HL-60/S4 (cell line): ENCODE measurements around the gene ABCC2.
"Not testable (repeated sequence)": the region's sequence is repeated elsewhere in the genome, so short reads cannot be mapped to it uniquely, and the experiment has no call there.

Experiments used
- in situ Hi-C: fragments of 300-500 bp; cut with MboI; formaldehyde crosslinking; loops from 2 replicates; pipeline ENCODE4 v1.14.3; 2022; ENCODE audit warnings: low sequenced_read_pairs

ABCC2 gene

DNA sequence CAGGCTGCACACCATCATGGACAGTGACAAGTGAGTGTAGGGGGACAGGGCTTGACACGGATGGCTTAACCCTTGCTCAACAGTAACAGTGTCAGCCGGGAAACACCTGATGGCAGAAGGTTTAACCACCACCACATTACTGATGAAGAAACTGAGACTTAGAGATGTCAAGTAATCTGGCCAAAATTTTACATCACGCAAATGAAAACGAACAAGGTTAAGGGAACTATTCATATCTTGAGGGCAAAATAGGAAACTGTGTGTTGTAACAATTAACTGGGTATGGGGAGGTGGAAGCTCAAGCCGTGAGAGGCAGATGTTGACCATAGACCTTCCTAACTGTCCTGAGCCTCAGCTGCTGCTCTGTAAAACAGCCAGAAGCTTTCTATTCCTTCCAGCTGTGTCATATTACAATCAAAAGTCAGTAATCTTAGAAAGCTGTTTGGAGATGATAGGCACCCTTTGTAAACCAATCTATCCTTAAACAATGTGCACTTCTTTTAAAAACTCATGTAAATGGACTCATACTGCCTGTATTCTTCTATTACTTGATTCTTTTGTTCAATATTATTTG lies 68.4 kb downstream of the ABCC2 start:
- in situ Hi-C loops, result no loop called here

DNA sequence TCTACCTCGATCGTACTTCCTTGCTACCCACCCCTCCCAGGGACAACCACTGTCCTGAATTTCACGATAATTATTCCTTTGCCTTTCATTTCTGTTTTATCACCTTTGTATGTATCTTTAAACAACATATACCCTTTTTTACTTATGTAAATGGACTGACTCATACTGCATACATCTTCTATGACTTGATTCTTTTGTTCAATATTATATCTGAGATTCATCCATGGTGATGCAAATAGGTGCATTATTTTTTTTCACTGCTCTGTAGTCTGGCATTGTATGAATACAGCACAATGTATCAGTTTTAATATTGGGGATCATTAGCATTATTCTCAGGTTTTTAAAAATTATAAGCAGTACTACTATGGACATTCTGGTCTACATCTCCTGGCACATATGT lies 69.4 kb downstream of the ABCC2 start:
- in situ Hi-C loops, result no loop called here

DNA sequence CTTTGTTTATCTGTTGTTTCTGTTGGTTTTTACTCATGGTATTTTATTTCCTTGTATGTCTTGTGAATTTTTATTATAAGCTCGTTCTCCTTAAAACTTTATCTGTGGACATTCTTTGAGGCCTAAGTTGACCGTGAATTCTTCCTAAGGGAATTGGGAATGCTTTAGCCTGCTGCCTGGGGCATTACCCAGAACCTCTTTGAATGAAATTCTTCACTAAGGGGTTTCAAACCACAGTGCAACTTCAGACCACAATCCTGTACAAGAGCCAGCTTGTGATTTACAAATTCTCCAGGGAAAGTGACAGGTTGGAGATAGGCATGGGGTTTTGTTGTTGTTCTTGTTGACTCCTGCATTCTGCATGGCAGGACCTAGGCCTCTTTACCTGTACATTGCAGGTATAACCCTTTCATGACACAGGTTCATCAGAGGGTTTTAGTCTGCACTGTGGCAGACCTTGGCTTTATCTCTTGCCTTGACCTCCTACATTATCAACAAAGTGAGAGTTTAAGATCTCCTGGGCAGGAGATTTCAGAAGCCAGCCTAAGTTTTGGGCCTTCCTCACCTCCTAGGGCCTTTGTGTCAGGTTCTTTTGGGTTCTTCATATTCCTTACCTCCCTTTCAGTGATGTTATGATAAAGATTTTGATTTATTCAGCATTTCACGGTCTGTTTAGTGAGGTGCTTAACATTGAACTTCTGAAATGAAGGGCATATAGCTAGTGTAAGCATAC lies 70.2 kb downstream of the ABCC2 start:
- in situ Hi-C loops, result no loop called here

GRCh38 chr10:99853655-99854054 lies 71.2 kb downstream of the ABCC2 start:
- in situ Hi-C loops, result no loop called here

DNA sequence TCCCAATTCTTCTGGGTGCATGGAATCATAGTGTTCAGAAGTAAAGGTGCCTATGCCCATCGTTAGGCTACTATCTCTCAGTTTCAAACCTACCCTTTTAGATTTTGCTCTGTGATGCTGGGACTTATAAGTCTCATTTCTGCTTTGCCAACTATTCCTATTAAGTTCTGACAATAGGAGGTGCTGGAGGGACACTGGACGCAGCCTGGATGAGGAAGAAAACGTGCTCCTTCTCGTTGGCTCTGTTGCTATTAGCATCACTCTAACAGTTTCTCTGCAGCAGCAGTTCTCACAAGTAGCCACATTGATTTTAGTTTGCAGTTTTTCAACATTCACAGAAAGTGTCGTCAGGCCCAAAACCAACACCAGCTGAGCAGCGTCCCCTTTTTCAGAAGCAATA lies 72.4 kb downstream of the ABCC2 start:
- in situ Hi-C loops, result no loop called here

DNA sequence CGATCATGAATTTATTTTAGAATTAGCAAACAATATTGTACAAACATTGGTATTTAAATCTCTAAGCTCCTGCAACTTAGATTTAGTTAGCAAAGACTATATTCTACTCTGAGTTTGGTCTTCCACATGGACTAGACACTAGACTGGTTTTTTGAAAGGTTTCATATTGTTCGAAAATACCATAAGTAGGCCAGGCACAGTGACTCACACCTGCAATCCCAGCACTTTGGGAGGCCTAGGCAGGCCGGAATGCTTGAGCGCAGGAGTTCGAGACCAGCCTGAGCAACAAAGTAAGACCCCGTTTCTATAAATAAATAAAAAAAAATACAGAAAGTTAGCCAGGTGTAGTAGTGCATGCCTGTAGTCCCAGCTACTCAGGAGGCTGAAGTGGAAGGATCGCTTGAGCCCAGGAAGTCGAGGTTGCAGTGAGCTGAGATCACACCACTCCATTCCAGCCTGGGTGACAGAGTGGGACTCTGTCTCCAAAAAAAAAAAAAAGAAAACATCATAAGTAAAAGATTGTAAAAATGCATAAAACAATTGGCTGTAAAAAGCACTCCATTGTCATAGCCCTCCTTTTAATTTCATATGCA lies 73.1 kb downstream of the ABCC2 start:
- in situ Hi-C loops, result no loop called here

- in situ Hi-C loops, result no loop called here
These were observed 76.4 kb downstream of the ABCC2 start for GRCh38 chr10:99858849-99859248.

DNA sequence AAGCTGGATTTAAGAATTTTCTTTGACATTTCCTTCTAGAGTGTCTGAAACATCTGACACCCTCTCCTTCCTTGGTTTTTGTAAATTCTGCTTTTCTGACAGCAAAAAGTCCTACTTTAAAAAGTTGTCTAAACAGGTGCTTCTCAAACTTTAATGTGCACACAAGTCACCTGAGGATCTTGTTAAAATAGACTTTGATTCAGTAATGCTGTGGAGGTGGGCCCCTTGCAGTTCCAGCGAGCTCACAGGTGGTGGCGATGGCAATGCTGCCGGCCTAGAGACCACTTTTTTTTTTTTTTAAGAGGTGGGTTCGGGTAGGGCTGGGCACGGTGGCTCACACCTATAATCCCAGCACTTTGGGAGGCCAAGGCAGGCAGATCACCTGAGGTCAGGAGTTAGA lies 77.1 kb downstream of the ABCC2 start:
- in situ Hi-C loops, result no loop called here

GRCh38 chr10:99860466-99860865 lies 78.0 kb downstream of the ABCC2 start:
- in situ Hi-C loops, result no loop called here

DNA sequence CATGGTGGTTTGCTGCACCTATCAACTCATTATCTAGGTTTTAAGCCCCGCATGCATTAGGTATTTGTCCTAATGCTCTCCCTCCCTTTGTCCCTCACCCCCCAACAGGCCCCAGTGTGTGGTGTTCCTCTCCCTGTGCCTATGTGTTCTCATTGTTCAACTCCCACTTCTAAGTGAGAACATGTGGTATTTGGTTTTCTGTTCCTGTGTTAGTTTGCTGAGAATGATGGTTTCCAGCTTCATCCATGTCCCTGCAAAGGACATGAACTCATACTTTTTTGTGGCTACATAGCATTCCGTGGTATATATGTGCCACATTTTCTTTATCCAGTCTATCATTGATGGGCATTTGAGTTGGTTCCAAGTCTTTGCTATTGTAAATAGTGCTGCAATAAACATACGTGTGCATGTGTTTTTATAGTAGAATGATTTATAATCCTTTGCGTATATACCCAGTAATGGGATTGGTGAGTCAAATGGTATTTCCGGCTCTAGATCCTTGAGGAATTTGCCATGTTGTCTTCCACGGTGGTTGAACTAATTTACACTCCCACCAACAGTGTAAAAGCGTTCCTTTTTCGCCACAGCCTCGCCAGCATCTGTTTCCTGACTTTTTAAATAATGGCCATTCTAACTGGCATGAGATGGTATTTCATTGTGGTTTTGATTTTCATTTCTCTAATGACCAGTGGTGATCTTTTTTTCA lies 81.2 kb downstream of the ABCC2 start:
- in situ Hi-C loops, result not testable (repeated sequence)

GRCh38 chr10:99867250-99867649 lies 84.8 kb downstream of the ABCC2 start:
- in situ Hi-C loops, result not testable (repeated sequence)

- in situ Hi-C loops, result no loop called here
These were observed 87.2 kb downstream of the ABCC2 start for GRCh38 chr10:99869581-99870122.

DNA sequence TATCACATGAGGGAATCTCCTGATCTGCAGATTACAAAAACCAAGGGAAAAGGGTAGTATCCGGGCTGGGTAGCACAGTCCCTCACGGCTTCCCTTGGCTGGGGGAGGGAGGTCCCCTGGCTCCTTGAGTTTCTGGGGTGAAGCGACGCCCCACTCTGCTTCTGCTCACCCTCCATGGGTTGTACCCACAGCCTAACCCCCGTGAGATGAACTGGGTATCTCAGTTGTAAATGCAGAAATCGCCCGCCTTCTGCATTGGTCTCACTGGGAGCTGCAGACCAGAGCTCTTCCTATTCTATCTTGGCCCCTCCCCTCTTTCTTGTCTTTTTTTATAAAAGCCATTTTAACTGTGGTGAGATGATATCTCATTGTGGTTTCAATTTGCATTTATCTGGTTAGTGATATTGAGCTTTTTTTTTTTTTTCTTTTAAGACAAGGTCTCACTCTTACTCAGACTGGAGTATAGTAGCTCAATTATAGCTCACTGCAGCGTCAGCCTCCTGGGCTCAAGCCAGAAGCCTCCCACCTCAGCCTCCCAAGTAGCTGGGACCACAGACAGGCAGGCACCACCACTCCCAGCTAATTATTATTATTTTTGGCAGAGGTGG lies 87.8 kb downstream of the ABCC2 start:
- in situ Hi-C loops, result no loop called here

- in situ Hi-C loops, result no loop called here
These were observed 90.1 kb downstream of the ABCC2 start for GRCh38 chr10:99872367-99873162.

DNA sequence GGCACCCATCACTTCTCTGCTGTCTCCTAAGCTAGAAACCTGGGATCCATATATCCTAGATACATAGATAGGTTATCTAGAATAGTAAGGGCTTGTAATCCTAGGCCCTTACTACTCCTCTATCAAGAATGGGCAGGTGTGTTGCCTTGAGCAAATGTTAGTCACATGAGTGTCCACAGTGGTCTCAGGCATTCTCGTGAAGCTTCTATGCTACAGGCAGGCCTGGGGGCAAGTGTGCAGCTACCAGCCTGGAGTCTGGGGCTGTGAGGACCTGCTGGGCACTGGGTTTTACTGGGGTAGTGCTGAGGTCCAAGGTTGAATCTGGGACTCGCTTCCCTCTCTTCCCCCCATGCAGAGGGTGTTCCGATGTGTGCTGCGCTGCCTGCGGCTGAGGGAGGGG lies 91.4 kb downstream of the ABCC2 start:
- in situ Hi-C loops, result no loop called here

DNA sequence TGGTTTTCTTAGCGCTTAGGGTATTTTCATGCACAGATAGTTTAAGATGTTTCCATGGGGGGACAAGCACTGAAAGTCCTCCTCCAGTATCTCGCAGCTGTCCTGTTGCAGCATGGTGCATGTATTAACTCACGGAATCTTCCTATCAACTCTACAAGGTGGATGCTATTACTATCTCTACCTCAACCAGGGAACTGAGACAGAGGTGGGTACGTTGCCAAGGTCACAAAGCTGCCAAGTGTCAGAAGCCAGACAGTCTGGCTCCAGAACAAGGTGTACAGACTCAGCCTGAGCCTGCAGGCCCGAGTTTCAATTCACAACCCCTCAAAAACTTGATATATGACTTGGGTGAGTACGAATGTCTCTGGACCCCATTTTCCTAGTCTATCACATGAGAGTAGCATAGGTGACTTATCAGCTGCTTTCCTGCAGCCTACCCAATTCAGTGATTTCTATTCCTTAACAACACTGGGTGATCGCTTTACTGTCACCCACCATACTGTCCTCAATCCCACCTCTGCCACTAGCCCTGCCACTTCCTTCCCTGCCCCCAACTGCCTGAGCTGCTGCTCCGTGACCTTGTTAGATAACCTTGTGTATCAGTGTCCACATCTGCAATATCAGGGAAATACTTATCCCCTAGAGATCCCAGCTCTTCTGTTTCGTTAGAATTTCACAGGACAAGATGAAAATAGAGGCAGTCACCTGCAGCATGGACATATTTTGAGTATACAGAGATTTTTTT lies 92.1 kb downstream of the ABCC2 start:
- in situ Hi-C loops, result no loop called here

DNA sequence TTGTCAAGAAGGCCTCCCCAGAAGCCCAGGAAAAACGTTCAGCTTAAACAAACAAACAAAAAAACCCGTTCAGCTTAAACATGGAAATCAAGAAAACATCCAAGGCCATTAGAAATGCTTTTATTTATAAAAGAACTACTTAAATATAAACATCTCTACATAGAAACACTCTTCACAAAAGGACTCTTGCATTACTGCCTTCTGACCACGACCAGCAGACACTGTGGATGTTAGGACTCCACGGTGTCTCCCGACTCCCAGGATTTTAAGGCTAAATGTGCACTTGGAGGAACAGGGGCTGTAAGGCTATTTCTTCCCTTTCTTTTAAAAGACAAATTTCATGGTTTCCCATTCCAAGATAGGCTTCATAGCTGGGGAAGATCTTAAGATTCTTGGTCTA lies 93.0 kb downstream of the ABCC2 start:
- in situ Hi-C loops, result no loop called here

DNA sequence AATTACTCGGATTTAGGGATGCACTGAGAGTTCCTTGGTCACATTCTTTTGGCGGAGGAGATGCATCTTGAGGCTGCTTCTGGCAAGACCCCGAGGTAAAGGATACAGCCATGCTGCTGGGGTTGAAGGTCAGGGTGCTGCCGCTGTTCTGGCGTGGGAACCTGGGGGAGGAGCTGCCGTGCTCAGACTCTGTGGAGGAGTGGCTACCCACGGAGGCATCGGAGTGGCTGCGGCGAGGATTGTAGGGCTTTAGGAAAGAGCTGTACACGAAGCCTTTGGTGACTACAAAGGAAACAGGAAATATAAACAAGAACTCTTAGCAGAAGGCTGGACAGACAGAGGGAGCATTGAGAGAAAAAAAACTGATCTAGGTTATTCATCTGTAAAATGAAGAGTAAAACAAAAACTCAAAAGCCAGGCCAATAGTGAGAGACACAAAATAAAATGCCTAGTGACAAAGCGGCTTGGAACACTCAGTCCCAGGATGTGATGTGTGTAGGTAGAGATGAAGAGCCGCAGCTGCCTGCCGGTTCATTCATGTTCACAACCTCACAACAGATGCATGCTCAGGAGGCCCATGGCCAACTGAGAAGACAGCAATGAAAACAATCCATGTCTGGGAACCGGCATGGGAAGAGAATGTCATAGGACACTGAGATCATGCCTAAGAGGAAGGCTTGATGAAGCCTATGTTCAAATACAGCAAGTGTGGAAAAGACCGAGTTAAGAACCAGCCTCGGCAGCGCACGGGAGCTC lies 97.8 kb downstream of the ABCC2 start:
- in situ Hi-C loops, result no loop called here

DNA sequence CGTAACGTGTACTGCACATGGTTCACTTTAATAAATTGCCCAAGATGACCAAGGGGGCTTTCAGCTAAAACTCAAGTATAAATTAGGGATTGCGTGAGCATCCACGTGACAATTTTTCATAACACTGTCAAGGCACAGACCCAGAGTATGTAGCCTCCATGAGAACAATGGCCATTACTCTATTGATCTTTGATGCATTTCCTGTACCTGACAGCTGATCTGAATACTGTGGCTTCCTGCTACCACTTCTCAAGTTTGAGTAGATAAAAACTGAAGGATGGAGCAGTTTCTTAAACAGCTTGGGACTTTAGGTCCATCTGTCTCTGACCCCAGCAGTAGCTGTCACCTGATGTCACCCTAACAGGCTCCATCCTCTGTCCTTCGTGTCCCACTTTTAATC lies 98.9 kb downstream of the ABCC2 start:
- in situ Hi-C loops, result no loop called here
